Mesothelial cell of epicardium (in vitro differentiated cells): ENCODE data around the gene RPRD1B. TPM values are rescaled to one million over a fixed set of nuclear protein-coding genes. Genes with fewer than 3 reads are reported as not detected.
A peak's percentile ranks its signal among the peaks of the same experiment; 100 is the strongest.

Experiments used
- DNase-seq, 2 experiments: peaks; one replicate each; pipeline ENCODE4 v3.0.0; 2021; ENCODE audit warnings: low spot score in 2 of 2; ENCODE audit not compliant: unreplicated experiment in 2 of 2
- H3K27ac Mint-ChIP-seq: 2 replicates; pipeline ENCODE4 v1.8.0; 2021; ENCODE audit warnings: mixed read lengths
- H3K27me3 Mint-ChIP-seq: 2 replicates; pipeline ENCODE4 v1.8.0; 2021; ENCODE audit warnings: low read depth, mixed read lengths
- H3K36me3 Mint-ChIP-seq: 2 replicates; pipeline ENCODE4 v1.8.0; 2021; ENCODE audit warnings: mixed read lengths
- H3K4me1 Mint-ChIP-seq: 2 replicates; pipeline ENCODE4 v1.8.0; 2021; ENCODE audit warnings: mixed read lengths
- H3K4me3 Mint-ChIP-seq: 2 replicates; pipeline ENCODE4 v1.8.0; 2021; ENCODE audit warnings: mild to moderate bottlenecking, moderate library complexity, mixed read lengths
- H3K9me3 Mint-ChIP-seq: 2 replicates; pipeline ENCODE4 v1.8.0; 2021; ENCODE audit warnings: mixed read lengths
- total RNA-seq: library from RNA; stranded (reverse); gene quantifications from 3 replicates; pipeline ENCODE4 v1.2.1, GENCODE V29; 2021
- TF ChIP-seq, protein P1 (sequence below): fragments of 200-600 bp; sonication (generic); IDR thresholded peaks from one replicate; pipeline ENCODE4 v1.5.0; 2021; ENCODE audit warnings: antibody characterized with exemption; ENCODE audit not compliant: unreplicated experiment

RPRD1B gene
- total RNA-seq, 1 donor from 2014 or later: 48.4 TPM

DNA sequence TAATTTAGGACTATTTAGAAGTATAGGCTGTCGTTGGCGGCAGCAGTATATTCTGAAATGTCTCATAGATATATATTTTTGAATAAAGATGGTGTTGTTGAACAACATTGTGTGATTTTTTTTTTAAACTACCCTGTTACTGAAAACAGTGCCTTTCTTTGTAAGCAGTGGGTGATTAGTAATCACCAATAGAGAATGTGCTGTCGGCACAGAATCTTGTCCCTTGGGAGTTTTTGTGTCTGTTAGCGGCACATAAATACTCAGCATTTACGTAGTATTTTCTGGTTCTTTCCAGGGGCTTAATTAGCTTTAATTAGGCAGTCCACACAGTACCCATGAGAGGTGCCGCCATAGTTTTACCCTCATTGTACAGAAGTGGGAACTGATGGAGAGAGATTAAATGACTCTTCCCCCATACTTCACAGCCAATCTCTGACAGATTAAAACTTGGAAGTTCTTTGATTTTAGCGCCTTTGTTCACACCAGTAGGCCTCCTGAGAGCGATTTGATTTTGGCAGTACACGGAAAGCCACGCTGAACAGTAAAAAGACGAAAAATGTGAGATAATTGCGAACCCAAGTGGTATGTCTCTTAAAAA, 58.8 kb downstream of the RPRD1B start:
- H3K27ac Mint-ChIP-seq: no peak overlapping the region
- no peak overlapping the region for H3K4me3 Mint-ChIP-seq
- TF ChIP-seq, protein P1, sequence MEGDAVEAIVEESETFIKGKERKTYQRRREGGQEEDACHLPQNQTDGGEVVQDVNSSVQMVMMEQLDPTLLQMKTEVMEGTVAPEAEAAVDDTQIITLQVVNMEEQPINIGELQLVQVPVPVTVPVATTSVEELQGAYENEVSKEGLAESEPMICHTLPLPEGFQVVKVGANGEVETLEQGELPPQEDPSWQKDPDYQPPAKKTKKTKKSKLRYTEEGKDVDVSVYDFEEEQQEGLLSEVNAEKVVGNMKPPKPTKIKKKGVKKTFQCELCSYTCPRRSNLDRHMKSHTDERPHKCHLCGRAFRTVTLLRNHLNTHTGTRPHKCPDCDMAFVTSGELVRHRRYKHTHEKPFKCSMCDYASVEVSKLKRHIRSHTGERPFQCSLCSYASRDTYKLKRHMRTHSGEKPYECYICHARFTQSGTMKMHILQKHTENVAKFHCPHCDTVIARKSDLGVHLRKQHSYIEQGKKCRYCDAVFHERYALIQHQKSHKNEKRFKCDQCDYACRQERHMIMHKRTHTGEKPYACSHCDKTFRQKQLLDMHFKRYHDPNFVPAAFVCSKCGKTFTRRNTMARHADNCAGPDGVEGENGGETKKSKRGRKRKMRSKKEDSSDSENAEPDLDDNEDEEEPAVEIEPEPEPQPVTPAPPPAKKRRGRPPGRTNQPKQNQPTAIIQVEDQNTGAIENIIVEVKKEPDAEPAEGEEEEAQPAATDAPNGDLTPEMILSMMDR: no peak
- no peak for DNase-seq
- peaks cover 17% of the 10 kb centered on the region for H3K4me1 Mint-ChIP-seq
- H3K36me3 Mint-ChIP-seq: peaks cover 21% of the 10 kb centered on the region
- H3K27me3 Mint-ChIP-seq: no peaks in the 10 kb centered on the region
- H3K9me3 Mint-ChIP-seq: no peaks in the 10 kb centered on the region

DNA sequence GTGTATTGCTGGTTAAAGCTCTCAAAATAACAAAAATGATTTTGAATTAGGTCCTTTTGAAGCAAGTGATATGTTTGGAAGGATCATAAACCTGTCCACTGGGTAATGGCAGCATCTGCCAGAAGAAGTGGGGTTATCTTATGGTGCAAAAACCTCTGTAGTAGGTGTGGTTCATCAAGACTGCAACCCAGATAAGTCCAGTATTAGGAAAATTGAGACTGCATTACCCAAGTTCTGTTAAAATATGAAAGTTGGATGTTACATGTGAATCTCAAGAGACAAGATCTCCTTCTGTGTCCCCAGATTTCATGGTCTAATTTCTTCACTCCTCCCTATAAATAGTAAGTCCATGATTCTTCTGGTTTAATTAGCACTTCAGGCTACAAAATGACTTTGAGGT, 59.4 kb downstream of the RPRD1B start:
- Mint-ChIP-seq H3K27me3 (no peaks in the 10 kb centered on the region), H3K36me3 (peaks cover 18% of the 10 kb centered on the region), H3K9me3 (no peaks in the 10 kb centered on the region), H3K4me1 (peaks cover 17% of the 10 kb centered on the region), H3K4me3 (no peak overlapping the region), H3K27ac (no peak overlapping the region)
- DNase-seq: no peak
- TF ChIP-seq, protein P1: no peak

DNA sequence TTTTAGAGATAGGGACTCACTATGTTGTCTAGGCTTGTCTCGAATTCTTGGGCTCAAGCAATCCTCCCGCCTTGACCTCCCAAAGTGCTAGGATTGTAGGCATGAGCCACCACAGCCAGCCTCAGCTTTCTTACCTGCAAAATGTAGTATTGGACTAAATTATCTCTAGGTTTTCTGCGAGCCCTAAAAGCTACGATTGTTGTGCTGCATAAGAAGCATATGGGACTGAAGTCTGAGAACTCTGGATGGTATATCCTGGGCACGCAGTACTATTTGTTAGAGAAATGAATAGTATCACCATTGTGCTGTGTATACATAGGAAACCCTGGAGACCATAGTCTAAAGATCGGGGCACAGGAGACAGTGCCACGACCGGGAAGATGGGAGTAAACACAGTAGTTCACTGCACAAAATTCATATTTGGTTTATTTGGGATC, 60.1 kb downstream of the RPRD1B start:
- Mint-ChIP-seq H3K36me3 (peaks cover 11% of the 10 kb centered on the region), H3K4me3 (no peak overlapping the region)

DNA sequence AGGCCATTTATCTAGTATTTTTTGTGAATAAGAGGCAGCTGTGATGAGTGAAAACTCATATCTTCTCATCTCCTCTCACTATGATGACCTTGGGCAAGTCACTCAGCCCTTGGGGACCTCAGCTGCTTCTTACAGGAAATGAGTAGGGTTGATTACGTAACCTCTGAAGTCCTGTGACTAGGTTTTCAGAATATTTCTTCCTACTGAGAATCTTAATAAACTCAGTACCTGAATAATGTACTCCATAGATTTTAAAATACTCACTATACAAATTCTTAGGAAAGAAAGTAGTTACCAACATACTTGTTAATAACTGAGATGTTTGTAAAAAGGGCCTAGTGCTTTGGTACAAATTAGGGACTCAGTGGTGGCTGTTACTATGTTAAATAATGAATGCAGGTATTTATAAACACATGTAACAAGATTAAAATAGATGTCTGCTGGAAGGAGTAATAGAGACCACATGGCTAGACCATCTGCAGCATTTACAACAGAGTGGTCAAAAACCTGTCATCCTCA, 60.9 kb downstream of the RPRD1B start:
- H3K27me3 Mint-ChIP-seq: no peaks in the 10 kb centered on the region
- TF ChIP-seq, protein P1: no peak
- peaks cover 9% of the 10 kb centered on the region for H3K36me3 Mint-ChIP-seq
- peaks cover 10% of the 10 kb centered on the region for H3K4me1 Mint-ChIP-seq
- H3K4me3 Mint-ChIP-seq: no peak overlapping the region
- peak overlapping the region; percentile 51 for H3K27ac Mint-ChIP-seq
- no peak for DNase-seq
- H3K9me3 Mint-ChIP-seq: peaks cover 5% of the 10 kb centered on the region

More for the DNA sequence above, 60.1 kb downstream of the RPRD1B start:
- no peak for DNase-seq
- TF ChIP-seq, protein P1: no peak
- Mint-ChIP-seq H3K9me3 (no peaks in the 10 kb centered on the region), H3K27me3 (no peaks in the 10 kb centered on the region), H3K27ac (no peak overlapping the region), H3K4me1 (peaks cover 12% of the 10 kb centered on the region)

DNA sequence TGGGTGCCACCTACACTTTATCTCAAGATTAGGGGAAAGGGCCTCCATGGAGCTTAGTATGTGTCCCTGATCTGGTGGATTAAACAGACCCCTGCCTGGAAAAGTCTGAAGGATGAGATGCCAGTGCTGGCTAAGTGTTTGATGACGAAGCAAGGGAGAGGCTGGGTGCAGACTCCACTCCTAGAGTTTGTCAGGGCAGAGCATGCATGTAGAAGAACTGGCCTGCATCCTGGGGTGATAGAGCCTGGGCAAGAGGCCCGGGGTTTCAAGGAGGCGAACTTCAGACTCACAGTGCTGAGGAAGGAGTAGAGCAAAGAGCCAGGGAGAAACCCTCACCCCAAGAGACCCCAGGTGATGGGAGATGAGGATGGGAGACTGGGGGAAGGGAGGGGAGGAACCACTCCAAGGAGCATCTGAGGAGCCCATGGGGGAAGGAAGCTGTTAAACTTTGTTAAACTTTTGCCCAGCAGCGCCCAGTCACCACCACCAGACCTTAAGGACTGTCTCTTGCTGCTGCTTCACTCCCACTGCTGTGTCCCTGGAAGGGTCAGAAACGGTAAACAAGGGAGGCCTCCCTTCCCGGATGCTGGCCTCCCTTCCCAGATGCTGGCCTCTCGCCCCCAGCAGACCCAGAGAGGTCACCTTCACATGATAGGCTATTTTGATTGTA, 61.6 kb downstream of the RPRD1B start:
- peak overlapping the region; percentile 51 for H3K27ac Mint-ChIP-seq
- peaks cover 10% of the 10 kb centered on the region for H3K36me3 Mint-ChIP-seq
- no peak overlapping the region for H3K4me3 Mint-ChIP-seq

More for the DNA sequence above, 61.6 kb downstream of the RPRD1B start:
- Mint-ChIP-seq H3K9me3 (peaks cover 13% of the 10 kb centered on the region), H3K4me1 (peaks cover 10% of the 10 kb centered on the region), H3K27me3 (no peaks in the 10 kb centered on the region)
- DNase-seq: no peak
- TF ChIP-seq, protein P1: no peak
